GM19372 (cell line): ENCODE measurements around the gene TPST2.

Experiments used
- ATAC-seq: cut with Tn5 transposase; IDR thresholded peaks from one replicate; pipeline ENCODE4 v1.9.1; 2021; ENCODE audit warnings: mild to moderate bottlenecking, low read depth, moderate library complexity; ENCODE audit not compliant: unreplicated experiment

TPST2 gene

GRCh38 chr22:26479792-26480610 lies 109.9 kb downstream of the TPST2 start:
- no peak for ATAC-seq

- ATAC-seq = no peak
Observed at GRCh38 chr22:26479043-26479791, 110.7 kb downstream of the TPST2 start.

GRCh38 chr22:26477341-26477731 lies 112.6 kb downstream of the TPST2 start:
- ATAC-seq = no peak

GRCh38 chr22:26476705-26477340 lies 113.1 kb downstream of the TPST2 start:
- ATAC-seq = no peak

GRCh38 chr22:26474682-26475081 lies 115.2 kb downstream of the TPST2 start:
- no peak for ATAC-seq
